Activated T-helper 2 cell treated with anti-CD3 and anti-CD28 coated beads, Interferon-gamma antibody, Interleukin-2, Interleukin-4, amounts not matched to agents 10 μg/mL and 5 μg/mL and 100 μg/mL, durations not matched to agents 14 hours and 24 hours and 36 hours (primary cell): Measurements from ENCODE around the gene PDGFB. TPM values are rescaled to one million over a fixed set of nuclear protein-coding genes. Genes with fewer than 3 reads are reported as not detected.
A peak's percentile ranks its signal among the peaks of the same experiment; 100 is the strongest.

Experiments used
- DNase-seq: peaks from one replicate; pipeline ENCODE4 v3.0.0; 2021; ENCODE audit warnings: low spot score
- H3K27ac Mint-ChIP-seq: one replicate; pipeline ENCODE4 v1.8.0; 2021; ENCODE audit warnings: mixed read lengths
- H3K27me3 Mint-ChIP-seq: one replicate; pipeline ENCODE4 v1.8.0; 2021; ENCODE audit warnings: low read depth, mixed read lengths
- H3K36me3 Mint-ChIP-seq: one replicate; pipeline ENCODE4 v1.8.0; 2021; ENCODE audit warnings: low read depth, mixed read lengths
- H3K4me1 Mint-ChIP-seq: one replicate; pipeline ENCODE4 v1.8.0; 2021; ENCODE audit warnings: low read depth, mixed read lengths
- H3K4me3 Mint-ChIP-seq: one replicate; pipeline ENCODE4 v1.8.0; 2021; ENCODE audit warnings: low read depth, mild to moderate bottlenecking, moderate library complexity, mixed read lengths
- H3K9me3 Mint-ChIP-seq: one replicate; pipeline ENCODE4 v1.8.0; 2021; ENCODE audit warnings: mixed read lengths
- intact Hi-C: fragments of 100-400 bp; cut with micrococcal nuclease; formaldehyde crosslinking; loops from one replicate; pipeline ENCODE4 v1.15.1; 2023
- total RNA-seq: library from RNA; stranded (reverse); gene quantifications from 2 replicates; pipeline ENCODE4 v1.2.3, GENCODE V29; 2022

Gene PDGFB
- total RNA-seq: 3.3 and 4.2 TPM in 2 replicates

- no peak for DNase-seq
- peaks cover 6% of the 10 kb centered on the region for H3K36me3 Mint-ChIP-seq
- peak within 1 kb of the TSS; percentile 3 for H3K27ac Mint-ChIP-seq
- peaks cover 25% of the 10 kb centered on the region for H3K4me1 Mint-ChIP-seq
- peaks cover 65% of the 10 kb centered on the region for H3K27me3 Mint-ChIP-seq
- no peaks in the 10 kb centered on the region for H3K9me3 Mint-ChIP-seq
- H3K4me3 Mint-ChIP-seq: peak within 1 kb of the TSS; percentile 68
- intact Hi-C loops: loop anchor here (1.0 kb wide), 1 partner anchor 9 kb away; no protein-coding TSS in a partner anchor
These were observed at the start of gene PDGFB for GRCh38 chr22:39244496-39245129. PDGFB (minus strand) TSS chr22:39244982; CDS start chr22:39243963, 1,019 bp downstream.

GRCh38 chr22:39293766-39294368, 49.1 kb upstream of the PDGFB start:
- no peak overlapping the region for H3K27ac Mint-ChIP-seq
- no peaks in the 10 kb centered on the region for H3K36me3 Mint-ChIP-seq
- H3K4me3 Mint-ChIP-seq: no peak overlapping the region
- no peaks in the 10 kb centered on the region for H3K4me1 Mint-ChIP-seq
- intact Hi-C loops: no loop called here
- DNase-seq: no peak
- peaks cover 2% of the 10 kb centered on the region for H3K27me3 Mint-ChIP-seq
- no peaks in the 10 kb centered on the region for H3K9me3 Mint-ChIP-seq

- no peak for DNase-seq
- no peak overlapping the region for H3K4me3 Mint-ChIP-seq
- no peaks in the 10 kb centered on the region for H3K27me3 Mint-ChIP-seq
- no peaks in the 10 kb centered on the region for H3K9me3 Mint-ChIP-seq
- no peak overlapping the region for H3K27ac Mint-ChIP-seq
- intact Hi-C loops: no loop called here
- no peaks in the 10 kb centered on the region for H3K4me1 Mint-ChIP-seq
- no peaks in the 10 kb centered on the region for H3K36me3 Mint-ChIP-seq
These were observed 47.8 kb upstream of the PDGFB start for GRCh38 chr22:39292561-39293074.

- Mint-ChIP-seq H3K27ac (no peak overlapping the region), H3K4me3 (no peak overlapping the region), H3K4me1 (no peaks in the 10 kb centered on the region), H3K27me3 (no peaks in the 10 kb centered on the region), H3K36me3 (no peaks in the 10 kb centered on the region), H3K9me3 (no peaks in the 10 kb centered on the region)
- no peak for DNase-seq
- intact Hi-C loops: no loop called here
These were observed 47.3 kb upstream of the PDGFB start for GRCh38 chr22:39292031-39292462.

DNA sequence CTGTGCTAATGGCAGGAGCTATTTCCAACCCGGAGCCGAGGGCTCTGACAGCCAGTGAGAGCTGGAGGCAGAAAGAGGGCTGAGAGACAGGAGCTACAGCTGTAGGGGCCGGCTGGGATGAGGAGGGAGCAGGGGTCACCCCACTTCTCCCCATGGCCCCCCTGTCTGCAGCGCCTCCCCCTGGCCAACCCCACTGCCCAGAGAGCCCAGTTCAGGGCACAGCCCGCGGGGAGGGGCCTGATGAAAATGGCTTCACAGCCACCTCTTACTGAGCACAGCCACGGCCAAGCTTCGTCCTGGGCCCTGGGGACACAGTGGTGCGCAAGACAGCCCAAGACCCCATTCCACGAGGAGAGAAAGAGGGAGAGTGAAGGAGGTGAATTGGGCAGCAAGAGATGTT, 46.7 kb upstream of the PDGFB start:
- H3K27me3 Mint-ChIP-seq: no peaks in the 10 kb centered on the region

DNA sequence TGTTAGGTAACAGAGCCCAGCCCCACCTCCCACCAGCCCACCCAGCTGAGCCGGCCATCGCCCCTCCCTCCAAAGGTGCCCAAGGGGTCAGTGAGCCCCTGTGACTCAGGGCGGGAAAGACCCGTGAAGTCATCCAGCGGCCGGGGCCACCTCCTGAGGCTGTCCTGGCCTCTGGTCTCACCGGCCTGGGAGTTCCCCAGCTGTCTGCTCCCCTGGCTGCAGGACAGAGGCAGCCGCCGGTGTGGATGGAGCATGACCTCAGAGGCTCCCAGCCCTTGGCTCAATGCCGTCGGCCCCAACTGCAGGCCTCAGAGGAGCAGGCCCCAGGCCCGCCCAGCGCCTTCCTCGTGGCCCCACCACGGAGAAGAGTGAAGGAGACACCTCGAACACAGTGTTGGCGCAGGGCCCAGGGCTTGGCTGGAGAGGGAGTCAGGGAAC, 46.0 kb upstream of the PDGFB start:
- H3K36me3 Mint-ChIP-seq: no peaks in the 10 kb centered on the region
- DNase-seq: no peak
- intact Hi-C loops: no loop called here
- no peak overlapping the region for H3K4me3 Mint-ChIP-seq
- H3K4me1 Mint-ChIP-seq: no peaks in the 10 kb centered on the region
- no peak overlapping the region for H3K27ac Mint-ChIP-seq
- H3K9me3 Mint-ChIP-seq: no peaks in the 10 kb centered on the region
- H3K27me3 Mint-ChIP-seq: peaks cover 3% of the 10 kb centered on the region

More for the DNA sequence above, 46.7 kb upstream of the PDGFB start:
- Mint-ChIP-seq H3K4me1 (no peaks in the 10 kb centered on the region), H3K36me3 (no peaks in the 10 kb centered on the region), H3K4me3 (no peak overlapping the region), H3K9me3 (no peaks in the 10 kb centered on the region), H3K27ac (no peak overlapping the region)
- intact Hi-C loops: no loop called here
- no peak for DNase-seq

GRCh38 chr22:39289975-39290720, 45.4 kb upstream of the PDGFB start:
- H3K27ac Mint-ChIP-seq: no peak overlapping the region
- intact Hi-C loops: no loop called here

DNA sequence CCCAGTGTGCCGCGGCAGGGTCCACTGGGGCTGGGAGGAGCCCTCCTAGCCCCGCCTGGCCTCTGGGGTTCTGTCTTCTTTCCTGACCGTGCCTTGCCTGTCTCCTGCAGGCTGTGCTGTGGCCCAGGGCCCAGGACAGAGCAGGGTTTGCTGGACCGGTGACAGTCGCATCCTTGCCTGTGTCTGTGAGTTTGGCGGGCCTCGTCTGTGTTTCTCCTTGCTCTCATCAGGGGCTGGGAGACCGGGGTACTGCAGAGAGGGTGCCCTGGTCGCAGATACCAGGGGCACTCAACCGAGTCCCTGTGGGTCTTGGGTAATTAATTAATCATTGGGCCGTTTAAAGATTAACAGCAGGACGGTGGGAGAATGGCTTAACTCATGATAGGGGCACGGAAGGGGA, 44.8 kb upstream of the PDGFB start:
- DNase-seq: no peak

More at GRCh38 chr22:39289975-39290720, 45.4 kb upstream of the PDGFB start:
- Mint-ChIP-seq H3K9me3 (no peaks in the 10 kb centered on the region), H3K36me3 (no peaks in the 10 kb centered on the region), H3K4me1 (no peaks in the 10 kb centered on the region), H3K27me3 (peaks cover 3% of the 10 kb centered on the region), H3K4me3 (no peak overlapping the region)
- no peak for DNase-seq

GRCh38 chr22:39288135-39288898, 43.5 kb upstream of the PDGFB start:
- Mint-ChIP-seq H3K27me3 (peaks cover 3% of the 10 kb centered on the region), H3K36me3 (no peaks in the 10 kb centered on the region), H3K4me3 (no peak overlapping the region), H3K9me3 (no peaks in the 10 kb centered on the region), H3K4me1 (no peaks in the 10 kb centered on the region), H3K27ac (no peak overlapping the region)
- intact Hi-C loops: no loop called here
- no peak for DNase-seq

More for the DNA sequence above, 44.8 kb upstream of the PDGFB start:
- Mint-ChIP-seq H3K9me3 (no peaks in the 10 kb centered on the region), H3K27ac (no peak overlapping the region), H3K36me3 (no peaks in the 10 kb centered on the region), H3K4me1 (no peaks in the 10 kb centered on the region), H3K4me3 (no peak overlapping the region), H3K27me3 (peaks cover 3% of the 10 kb centered on the region)
- intact Hi-C loops: no loop called here

GRCh38 chr22:39287076-39287725, 42.4 kb upstream of the PDGFB start:
- intact Hi-C loops: no loop called here
- Mint-ChIP-seq H3K27ac (no peak overlapping the region), H3K4me3 (no peak overlapping the region), H3K4me1 (no peaks in the 10 kb centered on the region), H3K36me3 (no peaks in the 10 kb centered on the region), H3K9me3 (no peaks in the 10 kb centered on the region), H3K27me3 (peaks cover 3% of the 10 kb centered on the region)
- DNase-seq: no peak

DNA sequence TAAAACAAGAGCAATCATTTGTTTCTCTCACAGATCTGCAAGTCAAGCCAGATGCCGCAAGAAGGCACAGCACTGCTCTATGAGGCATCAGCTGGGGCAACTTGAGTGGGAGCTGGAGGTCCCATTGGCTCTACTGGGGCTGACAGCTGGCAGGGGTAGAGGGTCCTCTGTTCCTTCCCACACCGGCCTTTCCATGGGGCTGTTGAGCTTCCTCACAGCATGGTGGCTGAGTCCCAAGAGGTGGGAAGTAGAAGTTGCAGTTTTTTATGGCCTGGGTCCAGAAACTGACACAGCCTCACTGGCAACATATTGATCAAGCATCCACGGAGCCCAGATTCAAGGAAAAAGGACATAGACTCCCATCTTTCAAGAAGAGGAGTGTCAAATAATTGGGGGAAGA, 40.2 kb upstream of the PDGFB start:
- Mint-ChIP-seq H3K4me1 (no peaks in the 10 kb centered on the region), H3K4me3 (no peak overlapping the region), H3K27ac (no peak overlapping the region), H3K27me3 (peaks cover 3% of the 10 kb centered on the region), H3K36me3 (no peaks in the 10 kb centered on the region), H3K9me3 (no peaks in the 10 kb centered on the region)
- DNase-seq: no peak
- intact Hi-C loops: no loop called here
